GM10266 (cell line): ENCODE data around the gene IQGAP2.

Experiments used
- DNase-seq: peaks from one replicate; pipeline ENCODE4 v3.0.0; 2012; ENCODE audit errors: extremely low spot score
- TF ChIP-seq, protein P1 (sequence below): IDR thresholded peaks from 2 replicates; pipeline ENCODE4 v1.5.1; 2012; ENCODE audit warnings: mild to moderate bottlenecking, low read depth; ENCODE audit not compliant: control insufficient read depth, insufficient read depth; ENCODE audit errors: missing control alignments

IQGAP2 gene

DNA sequence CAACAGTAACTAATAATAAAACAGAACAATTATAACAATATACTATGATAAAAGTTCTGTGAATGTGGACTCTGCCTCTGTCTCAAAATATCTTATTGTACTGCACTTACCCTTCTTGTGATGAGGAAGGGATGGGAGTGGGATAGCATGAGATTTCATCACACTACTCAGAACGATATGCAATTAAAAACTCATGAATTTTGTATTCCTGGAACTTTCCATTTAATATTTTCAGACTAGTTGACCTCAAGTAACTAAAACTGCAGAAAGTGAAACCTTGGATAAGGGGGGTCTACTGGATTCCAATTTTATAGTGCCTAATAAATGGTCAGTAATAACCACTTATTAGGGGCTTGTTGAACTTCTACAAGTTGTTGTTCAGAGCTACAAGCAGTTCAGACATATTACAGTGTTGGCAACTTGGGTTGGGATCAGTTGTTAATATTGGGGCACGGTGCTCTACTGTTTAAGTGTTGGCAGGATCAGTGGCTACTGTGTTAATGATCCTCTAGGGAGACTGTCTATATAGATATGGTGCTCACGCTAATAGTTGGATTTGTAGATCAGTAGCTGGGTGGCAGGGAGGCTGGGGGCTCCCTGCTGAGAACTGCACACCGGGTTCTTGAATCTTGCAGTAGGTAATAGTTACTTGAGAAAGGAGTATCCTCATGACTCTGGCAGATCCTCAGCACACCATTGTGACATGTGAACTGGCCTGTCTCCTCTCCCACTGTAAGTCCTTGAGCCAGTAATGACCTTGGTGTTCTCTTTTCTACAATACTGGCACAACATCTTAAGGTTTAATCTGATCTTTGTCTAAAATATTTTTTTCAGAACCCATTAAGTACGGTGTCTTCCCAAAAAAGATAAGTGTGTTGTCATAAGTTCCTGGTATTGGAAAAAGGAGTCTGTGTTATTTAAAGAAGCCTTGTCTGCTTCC, 158.1 kb downstream of the IQGAP2 start:
- TF ChIP-seq, protein P1, sequence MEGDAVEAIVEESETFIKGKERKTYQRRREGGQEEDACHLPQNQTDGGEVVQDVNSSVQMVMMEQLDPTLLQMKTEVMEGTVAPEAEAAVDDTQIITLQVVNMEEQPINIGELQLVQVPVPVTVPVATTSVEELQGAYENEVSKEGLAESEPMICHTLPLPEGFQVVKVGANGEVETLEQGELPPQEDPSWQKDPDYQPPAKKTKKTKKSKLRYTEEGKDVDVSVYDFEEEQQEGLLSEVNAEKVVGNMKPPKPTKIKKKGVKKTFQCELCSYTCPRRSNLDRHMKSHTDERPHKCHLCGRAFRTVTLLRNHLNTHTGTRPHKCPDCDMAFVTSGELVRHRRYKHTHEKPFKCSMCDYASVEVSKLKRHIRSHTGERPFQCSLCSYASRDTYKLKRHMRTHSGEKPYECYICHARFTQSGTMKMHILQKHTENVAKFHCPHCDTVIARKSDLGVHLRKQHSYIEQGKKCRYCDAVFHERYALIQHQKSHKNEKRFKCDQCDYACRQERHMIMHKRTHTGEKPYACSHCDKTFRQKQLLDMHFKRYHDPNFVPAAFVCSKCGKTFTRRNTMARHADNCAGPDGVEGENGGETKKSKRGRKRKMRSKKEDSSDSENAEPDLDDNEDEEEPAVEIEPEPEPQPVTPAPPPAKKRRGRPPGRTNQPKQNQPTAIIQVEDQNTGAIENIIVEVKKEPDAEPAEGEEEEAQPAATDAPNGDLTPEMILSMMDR = no peak

DNA sequence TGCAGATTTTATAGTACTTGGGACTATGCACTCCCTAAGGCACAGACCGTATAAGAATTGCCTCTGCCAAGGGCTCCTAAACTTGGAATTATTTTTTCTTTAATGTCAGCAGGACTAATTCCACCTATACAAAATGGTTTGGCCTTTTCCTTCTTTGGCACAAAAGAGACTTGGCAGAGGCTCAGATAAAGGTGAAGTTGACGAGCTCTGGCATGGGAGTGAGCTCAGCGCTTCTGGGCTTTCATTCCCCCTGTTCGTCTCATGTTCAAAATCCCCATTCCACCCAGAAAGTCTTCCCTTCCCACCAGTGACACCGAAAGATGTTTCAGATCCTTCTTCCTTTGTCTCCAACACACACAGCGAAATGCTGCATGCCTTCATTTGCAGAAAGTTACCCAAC, 158.9 kb downstream of the IQGAP2 start:
- DNase-seq = no peak
- TF ChIP-seq, protein P1 = no peak

More for the DNA sequence above, 158.1 kb downstream of the IQGAP2 start:
- DNase-seq = no peak

DNA sequence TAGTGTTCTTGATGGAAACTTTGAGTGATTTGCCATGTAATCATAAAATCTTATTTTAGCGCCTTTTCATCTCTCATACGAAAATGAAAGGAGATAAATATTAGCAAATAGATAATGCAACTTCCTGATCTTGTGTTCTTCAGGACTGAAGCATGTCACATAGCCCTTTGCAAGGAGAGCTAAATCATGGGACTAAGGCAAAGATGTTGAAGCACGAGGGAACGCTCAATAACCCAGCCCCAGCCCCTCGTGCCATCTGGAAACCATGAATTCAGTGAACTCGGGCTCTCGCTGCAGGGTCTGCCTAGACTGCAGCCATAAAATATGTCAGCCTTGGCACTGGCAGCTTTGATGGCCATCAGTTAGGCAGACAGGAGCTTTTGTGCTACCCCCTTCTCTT, 161.9 kb downstream of the IQGAP2 start:
- DNase-seq = no peak
- TF ChIP-seq, protein P1 = no peak

DNA sequence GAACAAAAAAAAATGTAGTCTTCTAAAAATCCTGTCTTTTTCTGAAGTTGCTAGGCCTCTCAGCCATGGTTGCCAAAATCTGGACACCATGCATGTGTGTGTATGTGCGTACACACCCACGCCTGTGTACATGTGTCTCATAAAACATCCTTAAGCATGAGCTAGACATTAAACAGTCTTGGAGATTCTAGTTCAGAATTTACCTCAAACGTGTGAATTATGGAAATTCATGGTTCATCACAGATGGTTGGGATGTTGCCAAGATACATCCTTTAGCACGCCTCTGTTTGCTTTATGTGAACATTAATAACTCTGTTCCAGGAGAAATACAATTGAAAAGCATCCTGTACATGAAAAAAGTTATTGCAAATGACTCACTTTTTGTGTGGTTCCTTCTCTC, 167.1 kb downstream of the IQGAP2 start:
- TF ChIP-seq, protein P1 = no peak

DNA sequence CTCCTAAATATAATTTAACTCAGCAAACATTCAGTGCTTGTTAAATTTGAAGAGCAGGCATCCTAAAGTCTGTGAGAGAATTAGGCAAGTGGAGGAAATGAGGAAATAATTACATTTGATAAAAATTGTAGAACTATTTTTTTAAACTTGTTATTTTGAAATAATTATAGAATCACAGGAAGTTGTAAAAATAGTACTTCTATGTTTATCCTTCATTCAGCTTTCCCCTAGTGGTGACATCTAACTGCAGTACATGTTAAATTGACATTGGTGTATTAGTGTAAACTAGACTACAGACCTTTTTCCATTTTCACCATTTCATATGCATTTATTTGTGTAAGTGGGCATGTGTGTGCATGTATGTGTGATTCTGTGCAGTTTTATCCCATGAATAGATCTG, 168.5 kb downstream of the IQGAP2 start:
- TF ChIP-seq, protein P1 = no peak
- no peak for DNase-seq

More for the DNA sequence above, 167.1 kb downstream of the IQGAP2 start:
- DNase-seq = no peak

DNA sequence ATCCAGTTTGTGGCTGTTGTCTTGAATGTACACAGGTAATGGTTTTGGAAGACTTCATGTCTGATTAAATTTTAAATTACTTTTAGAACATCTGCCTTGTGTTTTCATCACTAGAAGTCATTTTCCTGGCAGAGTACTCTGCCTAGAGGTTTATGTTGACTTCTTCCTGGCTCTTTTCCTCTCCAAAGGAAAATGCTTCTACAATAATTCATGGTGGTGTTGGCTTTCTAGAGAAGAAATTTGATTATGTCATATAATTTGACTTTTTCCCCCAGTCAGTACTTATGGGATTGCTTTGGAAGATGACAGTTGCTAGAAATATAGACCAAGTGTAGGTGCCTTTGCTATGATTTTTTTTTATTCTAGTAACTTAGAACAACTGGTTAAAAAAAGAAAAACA, 173.4 kb downstream of the IQGAP2 start:
- TF ChIP-seq, protein P1 = no peak
- DNase-seq = no peak

DNA sequence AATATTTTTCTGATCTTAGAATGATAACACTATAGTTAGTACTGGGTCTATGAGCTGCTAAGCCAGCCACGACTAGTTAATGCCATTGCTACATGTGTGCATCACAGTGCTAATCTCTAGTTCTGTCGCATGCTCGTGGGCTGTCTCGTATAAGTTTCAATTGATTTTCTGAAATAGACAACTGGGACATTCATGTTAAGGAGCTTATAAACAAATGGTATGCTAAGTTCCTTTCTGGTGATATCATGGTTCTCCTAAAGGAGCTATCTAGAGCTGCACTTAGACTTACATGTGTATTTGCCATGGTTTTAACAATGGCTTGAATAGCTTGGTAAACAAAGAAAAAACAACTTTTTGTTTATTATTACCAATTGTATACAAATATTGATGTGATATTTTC, 173.9 kb downstream of the IQGAP2 start:
- TF ChIP-seq, protein P1 = no peak
- DNase-seq = no peak
